ENCODE results near the gene CST7.

GRCh38 chr20:24981790-24982189, 32.7 kb downstream of the CST7 start:
- TF ChIP-seq NFE2L1 (CRISPR knock-in tag; IDR thresholded peaks at IDR 0.05) (no peak), CTCF (IDR thresholded peaks at IDR 0.05) (no peak), ZNF532 (CRISPR knock-in tag; IDR thresholded peaks at IDR 0.05; ENCODE audit: borderline replicate concordance) (no peak)
